ENCODE measurements around the gene NAXE. TPM values are rescaled to one million over a fixed set of nuclear protein-coding genes. Genes with fewer than 3 reads are reported as not detected.

Gene NAXE
- total and polyA plus RNA-seq, 9 donors, result 43.5 to 85.4 (median 65.4) TPM

DNA sequence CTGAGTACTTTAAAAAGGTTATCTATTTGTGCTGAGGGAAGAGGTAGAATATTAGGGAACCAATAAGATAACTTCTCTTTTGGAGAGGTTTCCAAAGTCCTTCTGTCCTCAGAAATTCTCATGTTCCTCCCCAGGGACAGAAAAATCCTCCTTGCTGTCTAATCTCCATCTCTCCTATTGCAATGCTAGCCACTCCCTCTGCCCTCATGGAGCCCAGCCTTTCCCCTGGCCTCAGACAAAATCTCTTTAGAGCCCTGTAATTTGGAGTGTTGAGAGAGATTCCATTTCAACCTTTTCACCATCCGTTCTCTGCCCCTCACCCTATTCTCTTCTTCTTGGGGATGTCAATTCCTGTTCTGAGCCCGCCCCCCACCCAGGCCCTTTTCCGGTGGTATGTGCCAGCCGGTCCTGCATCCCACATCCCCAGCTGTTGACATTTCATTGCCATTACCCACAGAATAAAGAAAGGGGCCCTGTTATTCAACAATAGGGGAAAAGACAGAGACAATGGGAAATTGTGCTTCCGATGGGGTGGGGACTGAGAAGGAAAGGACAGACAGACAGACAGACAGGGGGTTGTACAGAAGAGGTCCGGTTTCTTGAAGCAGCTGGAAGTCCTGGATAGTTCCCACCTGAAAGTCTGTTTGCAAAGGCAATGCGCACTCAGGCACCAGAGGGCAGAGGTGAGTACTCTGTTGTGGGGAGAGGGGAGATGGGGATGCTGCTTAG is 27.4 kb downstream of the NAXE start, which contains the start of gene HAPLN2:
Gene HAPLN2, plus strand, starts transcription at position 563 of the 729 bp plus-strand sequence. CDS start 4,076 bp downstream, outside the sequence.
- DNase-seq, result no peak
- TF ChIP-seq POLR2A (IDR thresholded peaks at IDR 0.05), result no peak
- no peak for TF ChIP-seq EP300 (IDR thresholded peaks at IDR 0.05)
- Histone ChIP-seq H3K36me3 (no peaks in the 10 kb centered on the region), H3K27ac (no peak within 1 kb of the TSS), H3K27me3 (no peaks in the 10 kb centered on the region), H3K4me3 (no peak within 1 kb of the TSS), H3K9me3 (no peaks in the 10 kb centered on the region), H3K4me1 (ENCODE audit: insufficient read depth) (peaks cover 4% of the 10 kb centered on the region)
- 10 to 12% (median 11%) methylated on average over 7 of the region's 7 CpGs for WGBS, 3 donors
- intact Hi-C loops (cut with DNase I), result loop anchor here in 1 of 4 donors (10.0 kb wide), 1 partner anchor 264 kb away; no protein-coding TSS in a partner anchor

- WGBS, 3 donors, result 19 to 35% (median 28%) methylated on average over 6 of the region's 6 CpGs
- Histone ChIP-seq H3K36me3 (no peaks in the 10 kb centered on the region), H3K9me3 (no peaks in the 10 kb centered on the region), H3K27ac (no peak overlapping the region), H3K27me3 (no peaks in the 10 kb centered on the region), H3K4me1 (ENCODE audit: insufficient read depth) (peaks cover 8% of the 10 kb centered on the region), H3K4me3 (no peak overlapping the region)
- TF ChIP-seq, protein P1, sequence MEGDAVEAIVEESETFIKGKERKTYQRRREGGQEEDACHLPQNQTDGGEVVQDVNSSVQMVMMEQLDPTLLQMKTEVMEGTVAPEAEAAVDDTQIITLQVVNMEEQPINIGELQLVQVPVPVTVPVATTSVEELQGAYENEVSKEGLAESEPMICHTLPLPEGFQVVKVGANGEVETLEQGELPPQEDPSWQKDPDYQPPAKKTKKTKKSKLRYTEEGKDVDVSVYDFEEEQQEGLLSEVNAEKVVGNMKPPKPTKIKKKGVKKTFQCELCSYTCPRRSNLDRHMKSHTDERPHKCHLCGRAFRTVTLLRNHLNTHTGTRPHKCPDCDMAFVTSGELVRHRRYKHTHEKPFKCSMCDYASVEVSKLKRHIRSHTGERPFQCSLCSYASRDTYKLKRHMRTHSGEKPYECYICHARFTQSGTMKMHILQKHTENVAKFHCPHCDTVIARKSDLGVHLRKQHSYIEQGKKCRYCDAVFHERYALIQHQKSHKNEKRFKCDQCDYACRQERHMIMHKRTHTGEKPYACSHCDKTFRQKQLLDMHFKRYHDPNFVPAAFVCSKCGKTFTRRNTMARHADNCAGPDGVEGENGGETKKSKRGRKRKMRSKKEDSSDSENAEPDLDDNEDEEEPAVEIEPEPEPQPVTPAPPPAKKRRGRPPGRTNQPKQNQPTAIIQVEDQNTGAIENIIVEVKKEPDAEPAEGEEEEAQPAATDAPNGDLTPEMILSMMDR (IDR thresholded peaks at IDR 0.05), result no peak
- no peak for TF ChIP-seq POLR2A (IDR thresholded peaks at IDR 0.05)
- TF ChIP-seq EP300 (IDR thresholded peaks at IDR 0.05), result no peak
- DNase-seq, result no peak
- intact Hi-C loops (cut with DNase I), result loop anchor here in 1 of 4 donors (10.0 kb wide), 1 partner anchor 265 kb away; no protein-coding TSS in a partner anchor
These were observed 28.0 kb downstream of the NAXE start for GRCh38 chr1:156619582-156619955.

- no peaks in the 10 kb centered on the region for H3K27me3 ChIP-seq
- WGBS, 3 donors, result 82 to 84% (median 84%) methylated on average over 6 of the region's 6 CpGs
- no peaks in the 10 kb centered on the region for H3K36me3 ChIP-seq
- no peak overlapping the region for H3K27ac ChIP-seq
- no peaks in the 10 kb centered on the region for H3K9me3 ChIP-seq
- intact Hi-C loops (cut with DNase I), result no loop called here
- H3K4me1 ChIP-seq (ENCODE audit: insufficient read depth), result peaks cover 12% of the 10 kb centered on the region
- TF ChIP-seq, protein P1 (IDR thresholded peaks at IDR 0.05), result no peak
- no peak for TF ChIP-seq EP300 (IDR thresholded peaks at IDR 0.05)
- no peak for TF ChIP-seq POLR2A (IDR thresholded peaks at IDR 0.05)
- DNase-seq, result no peak
- H3K4me3 ChIP-seq, result no peak overlapping the region
These were observed 31.2 kb downstream of the NAXE start for GRCh38 chr1:156622581-156623297.

GRCh38 chr1:156623946-156624813 is 32.6 kb downstream of the NAXE start:
- H3K27me3 ChIP-seq, result no peaks in the 10 kb centered on the region
- peak overlapping the region; percentile 31 for H3K4me3 ChIP-seq
- peaks cover 12% of the 10 kb centered on the region for H3K4me1 ChIP-seq (ENCODE audit: insufficient read depth)
- intact Hi-C loops (cut with DNase I), result no loop called here
- no peaks in the 10 kb centered on the region for H3K36me3 ChIP-seq
- WGBS, 3 donors, result 0 to 4% (median 3%) methylated on average over 74 to 87 of the region's 87 CpGs
- H3K9me3 ChIP-seq, result no peaks in the 10 kb centered on the region
- peak in 3 of 5 donors; percentile 44 to 65 (median 46) for DNase-seq
- no peak overlapping the region for H3K27ac ChIP-seq
- no peak for TF ChIP-seq EP300 (IDR thresholded peaks at IDR 0.05)
- TF ChIP-seq POLR2A (IDR thresholded peaks at IDR 0.05), result no peak
- TF ChIP-seq, protein P1 (IDR thresholded peaks at IDR 0.05), result no peak
